HG03159 (cell line): Measurements from ENCODE around the gene RGS6.

Source experiments
- ATAC-seq: cut with Tn5 transposase; IDR thresholded peaks from one replicate; pipeline ENCODE4 v1.9.1; 2021; ENCODE audit warnings: mild to moderate bottlenecking, moderate library complexity; ENCODE audit not compliant: unreplicated experiment

The RGS6 gene

GRCh38 chr14:72599579-72600470 lies 667.6 kb downstream of the RGS6 start:
- ATAC-seq: no peak

GRCh38 chr14:72600551-72601330 lies 668.5 kb downstream of the RGS6 start:
- no peak for ATAC-seq

DNA sequence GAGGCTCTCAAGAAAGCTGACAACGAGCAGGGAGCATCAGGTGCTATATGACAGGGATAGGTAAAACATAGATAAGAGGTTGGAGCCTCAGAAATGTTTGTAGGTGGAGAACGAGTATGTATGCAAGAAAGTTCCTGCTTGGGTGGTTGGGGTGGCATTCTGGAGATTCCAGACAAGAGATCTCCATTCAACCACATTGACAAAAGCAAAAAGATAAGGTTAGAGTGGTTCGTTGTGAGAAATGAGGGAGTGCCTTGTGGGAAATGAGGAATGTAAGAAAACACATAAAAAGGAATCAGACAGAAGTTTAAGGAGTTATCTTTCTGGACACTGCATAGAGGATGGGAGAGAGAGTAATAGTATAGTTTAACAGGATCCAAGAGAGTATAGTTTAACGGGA lies 671.4 kb downstream of the RGS6 start:
- no peak for ATAC-seq

DNA sequence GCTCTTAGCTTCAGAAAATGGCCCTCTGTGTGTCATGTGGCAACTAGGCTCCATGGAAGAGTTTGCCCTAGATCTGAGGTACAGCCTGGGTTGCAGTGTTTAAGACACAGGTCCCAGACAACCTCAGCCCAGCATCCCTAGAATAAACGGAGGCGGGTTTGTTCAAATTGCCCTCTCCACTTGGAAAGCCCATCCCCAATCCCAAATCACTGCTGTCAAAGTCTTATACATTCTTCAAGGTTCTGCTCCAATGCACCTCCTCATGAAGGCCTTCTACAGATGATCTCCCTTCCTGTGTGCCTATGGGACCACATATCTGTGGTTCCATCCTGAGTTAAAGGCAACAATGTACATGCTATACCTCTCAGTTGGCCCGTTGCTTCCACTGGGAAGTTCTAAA lies 671.9 kb downstream of the RGS6 start:
- ATAC-seq: no peak

DNA sequence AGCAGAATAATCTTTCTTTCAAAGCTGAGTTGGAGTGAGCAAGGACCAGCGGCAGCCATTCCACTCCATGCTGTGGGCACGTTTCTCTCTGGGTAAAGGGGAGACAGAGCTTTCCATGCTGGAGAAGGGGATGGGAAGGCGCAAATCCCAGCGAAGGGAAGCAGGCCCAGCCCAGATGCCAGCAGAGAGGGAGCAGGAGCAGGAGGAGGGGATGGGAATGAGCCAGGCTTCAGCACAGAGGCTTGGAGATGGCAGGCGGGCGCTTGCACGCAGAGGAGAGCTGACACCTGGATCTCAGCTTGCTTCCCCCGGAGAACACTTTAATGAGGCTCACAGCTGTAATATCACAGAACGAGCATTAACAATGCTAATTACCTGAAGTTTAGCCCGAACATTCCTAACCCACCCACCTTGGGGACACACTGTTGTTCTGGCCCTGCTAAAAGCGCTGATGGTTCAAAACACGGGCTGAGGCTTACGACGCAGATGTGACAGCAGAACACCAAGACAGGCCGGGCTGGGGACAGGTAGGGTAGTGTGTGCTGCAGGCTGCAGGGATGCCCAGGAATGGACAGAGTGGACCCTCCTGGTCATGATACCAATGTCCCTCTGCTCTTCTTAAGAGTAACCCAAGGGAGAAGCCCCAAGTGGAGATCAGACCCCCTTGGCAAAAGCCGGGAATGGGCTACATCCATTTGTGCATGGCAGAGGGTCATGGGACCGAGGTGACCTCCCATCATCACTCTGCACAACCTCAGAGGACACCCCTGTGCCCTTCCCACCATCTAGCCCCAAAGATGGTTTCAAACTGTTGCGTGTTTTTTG lies 673.1 kb downstream of the RGS6 start:
- no peak for ATAC-seq

GRCh38 chr14:72605921-72606220 lies 673.6 kb downstream of the RGS6 start:
- ATAC-seq: no peak

DNA sequence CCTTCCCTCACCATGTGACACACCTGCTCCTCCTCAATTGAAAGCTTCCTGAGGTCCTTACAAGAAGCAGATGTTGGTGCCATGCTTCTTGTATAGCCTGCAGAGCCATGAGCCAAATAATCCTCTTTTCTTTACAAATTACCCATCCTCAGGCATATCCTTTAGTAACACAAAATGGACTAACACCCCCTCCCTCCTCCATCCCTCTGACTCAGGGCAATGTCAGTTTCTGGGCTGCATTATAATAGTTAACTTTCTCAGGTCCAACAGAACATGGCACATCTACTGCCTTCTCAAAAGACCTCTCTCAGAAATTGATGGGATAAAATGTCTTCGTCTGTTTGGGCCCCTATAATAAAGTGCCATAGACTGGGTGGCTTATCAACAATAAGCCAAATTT lies 674.6 kb downstream of the RGS6 start:
- ATAC-seq: no peak

DNA sequence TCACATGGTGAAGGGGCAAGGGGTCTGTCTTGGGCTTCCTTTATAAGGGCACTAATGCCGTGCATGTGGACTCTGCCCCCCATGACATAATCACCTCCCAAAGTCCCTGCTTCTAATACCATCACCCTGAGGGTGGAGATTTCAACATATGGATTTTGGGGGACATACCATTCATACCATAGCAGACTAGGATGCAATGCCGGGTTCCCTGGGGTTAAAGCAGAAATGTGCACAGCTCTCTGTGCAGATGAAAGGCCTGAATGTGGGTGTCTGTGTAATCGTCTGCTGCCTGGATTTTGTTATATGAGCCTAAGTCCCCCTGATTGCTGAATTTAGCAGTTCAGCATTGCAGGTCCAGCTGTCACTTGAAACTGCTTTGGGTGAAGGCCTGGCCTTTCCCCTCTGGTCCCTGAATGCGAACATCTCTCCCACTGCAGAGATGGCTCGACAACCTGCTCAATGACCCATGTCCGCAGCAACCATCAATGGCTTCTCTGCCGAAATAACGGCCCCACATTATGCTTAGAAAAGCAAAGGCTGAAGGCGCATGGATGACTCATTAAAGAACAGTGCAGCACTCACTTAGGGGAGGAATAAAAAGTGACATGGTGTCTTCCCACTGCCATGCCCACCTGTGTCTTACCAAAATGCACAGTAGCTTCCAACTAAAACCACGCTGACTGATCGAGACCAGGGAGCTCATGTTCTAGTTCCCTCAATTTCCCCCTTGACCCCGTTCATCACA lies 675.3 kb downstream of the RGS6 start:
- ATAC-seq: no peak

DNA sequence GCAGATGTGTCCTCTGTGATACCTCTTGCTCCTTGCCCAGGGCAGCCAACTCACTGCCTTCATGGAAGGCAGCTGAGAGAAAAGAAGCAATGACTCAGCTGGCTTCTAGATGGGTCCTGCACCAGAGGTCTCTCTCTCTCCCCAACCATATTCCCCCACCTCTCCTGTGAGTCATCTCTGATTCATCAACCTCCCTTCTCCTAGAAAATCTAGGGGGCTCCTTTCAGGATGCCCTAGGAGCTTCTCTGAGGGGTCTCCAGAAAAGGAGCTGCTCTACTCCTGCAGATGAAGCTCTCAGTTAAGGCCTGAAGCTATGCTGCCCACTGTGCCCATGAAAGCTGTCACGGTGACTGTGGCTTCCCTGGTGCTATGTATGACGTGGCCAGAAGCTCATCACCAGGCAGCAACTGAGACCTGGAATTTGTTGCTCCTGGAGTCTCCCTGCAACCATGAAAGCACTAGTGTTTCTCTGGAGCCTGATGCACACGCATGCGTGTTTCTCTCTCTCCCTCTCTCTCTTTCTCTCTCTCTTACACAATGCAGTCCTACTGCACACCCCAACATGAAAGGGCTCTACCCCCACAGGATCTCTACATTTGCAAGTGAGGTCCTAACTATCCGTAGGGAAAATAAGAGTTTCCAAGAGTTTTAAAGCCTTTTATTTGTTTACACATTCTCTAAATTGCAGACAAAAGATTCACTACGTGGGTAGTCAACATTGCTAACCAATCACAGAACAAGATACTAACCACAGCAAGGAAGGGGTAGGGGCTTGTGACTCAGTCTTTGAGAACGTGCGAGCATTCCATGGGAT lies 676.4 kb downstream of the RGS6 start:
- no peak for ATAC-seq

- ATAC-seq: no peak
These were observed 677.1 kb downstream of the RGS6 start for GRCh38 chr14:72609205-72609916.

DNA sequence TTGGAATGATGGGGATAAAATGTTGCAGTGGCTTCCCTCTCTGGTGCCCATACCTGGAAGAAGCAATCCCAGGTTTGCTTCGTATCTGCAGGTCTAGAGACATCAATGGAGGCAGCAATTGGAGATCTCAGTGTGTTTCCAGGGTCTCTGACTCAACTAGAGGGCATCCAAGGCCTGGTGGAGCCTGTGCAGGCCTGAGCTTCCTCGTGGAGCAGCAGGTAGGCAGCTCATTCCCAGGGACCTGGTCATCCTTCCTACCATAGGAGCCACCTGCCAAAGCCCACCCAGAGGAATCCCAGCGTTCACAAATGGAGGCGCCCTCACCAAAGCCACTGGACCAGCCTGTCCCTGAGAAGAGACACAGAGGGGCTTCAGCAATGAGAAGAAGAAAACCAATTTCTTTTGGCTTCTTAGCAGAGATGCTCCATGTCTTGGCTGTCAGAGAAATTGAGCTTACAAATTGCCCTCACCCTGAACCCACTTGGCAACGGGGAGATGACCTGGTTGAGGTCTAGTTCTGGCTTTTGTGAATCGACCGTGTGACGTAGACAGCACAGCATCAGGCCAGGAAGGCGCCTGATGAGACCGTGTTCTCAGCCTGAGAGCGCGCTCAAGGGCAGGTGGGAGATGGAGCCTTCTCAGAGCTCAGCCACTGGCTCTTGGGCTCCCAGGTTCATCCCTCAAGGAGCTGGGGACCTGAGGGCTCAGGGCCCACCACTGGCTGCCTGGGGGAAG lies 678.0 kb downstream of the RGS6 start:
- ATAC-seq: no peak

GRCh38 chr14:72610831-72611200 lies 678.6 kb downstream of the RGS6 start:
- no peak for ATAC-seq

DNA sequence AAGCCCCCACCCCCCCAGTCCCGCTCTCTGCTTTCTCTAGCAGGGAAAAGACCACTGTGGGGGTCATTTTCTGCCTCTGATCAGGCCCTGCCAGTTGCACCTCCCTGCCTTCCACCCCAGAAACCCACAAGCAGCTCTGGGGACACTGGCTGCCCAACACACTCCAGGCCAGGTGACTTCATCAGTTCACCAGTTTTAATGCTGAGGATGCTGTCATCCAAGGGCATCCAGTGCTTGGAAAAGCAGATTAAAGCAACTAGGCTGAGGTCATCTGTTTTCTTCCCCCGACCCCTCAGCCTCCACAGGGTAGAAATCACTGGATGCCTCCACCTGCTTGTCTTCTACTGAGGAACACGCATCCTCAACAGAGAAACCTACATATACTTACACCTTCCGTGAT lies 679.3 kb downstream of the RGS6 start:
- no peak for ATAC-seq

GRCh38 chr14:72612041-72612440 lies 679.8 kb downstream of the RGS6 start:
- ATAC-seq: no peak

GRCh38 chr14:72613231-72613974 lies 681.2 kb downstream of the RGS6 start:
- ATAC-seq: no peak

DNA sequence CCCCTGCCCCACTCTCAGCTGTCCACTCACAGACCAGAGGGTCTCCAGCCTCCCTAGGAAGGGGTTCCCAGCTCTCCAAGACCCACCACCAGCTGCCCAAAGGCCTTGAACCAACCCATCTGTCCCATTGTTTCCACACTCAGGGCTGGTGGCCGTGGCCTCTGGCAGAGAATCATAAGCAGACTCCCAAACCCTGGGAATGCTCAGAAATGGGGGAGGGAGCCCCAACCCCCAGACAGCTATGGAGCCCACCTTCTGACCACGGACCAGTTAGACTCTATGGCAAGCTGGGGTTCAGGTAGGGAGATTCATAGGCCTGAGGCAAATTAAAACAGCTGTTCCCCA lies 681.7 kb downstream of the RGS6 start:
- ATAC-seq: no peak

- no peak for ATAC-seq
These were observed 682.1 kb downstream of the RGS6 start for GRCh38 chr14:72614365-72614764.

DNA sequence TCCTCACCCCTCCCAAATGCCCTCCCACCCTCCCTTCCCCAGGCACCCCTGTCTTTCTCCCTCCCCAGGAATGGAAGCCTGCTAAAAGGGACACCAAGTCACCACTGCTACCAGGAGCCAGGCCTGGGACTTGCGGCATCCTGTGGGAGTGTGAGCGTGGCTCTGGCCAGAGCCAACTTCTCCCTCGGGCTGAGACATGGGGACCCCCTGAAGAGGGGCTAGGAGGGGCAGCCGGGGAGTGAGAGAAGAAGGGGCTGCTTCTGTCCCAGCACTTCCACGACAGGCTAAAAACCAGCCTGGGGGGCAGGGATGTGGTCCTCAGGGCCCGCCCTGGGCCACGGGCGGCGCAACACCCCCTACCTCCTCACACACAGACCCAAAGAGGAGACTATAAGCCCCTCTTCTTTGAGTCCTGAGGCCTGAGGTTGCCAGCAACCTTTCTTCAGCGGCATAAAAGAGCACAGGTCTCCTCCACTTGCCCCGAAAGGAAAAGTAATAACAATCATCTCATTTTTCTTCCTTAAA lies 682.7 kb downstream of the RGS6 start:
- no peak for ATAC-seq
